Mesenchymal stem cell (in vitro differentiated cells and primary cell): Measurements from ENCODE around the gene RPL19.

Experiments
- DNase-seq: peaks from one replicate; pipeline ENCODE4 v3.0.0-alpha.2; 2013
- H2AFZ ChIP-seq: one replicate; pipeline ENCODE4 v1.6.1; 2013; ENCODE audit warnings: low read depth, mild to moderate bottlenecking, control low read depth, inconsistent platforms, low read length, moderate library complexity
- H2AK5ac ChIP-seq: 2 replicates; pipeline ENCODE4 v1.6.1; 2013; ENCODE audit warnings: low read length, moderate library complexity, mild to moderate bottlenecking, inconsistent platforms; ENCODE audit not compliant: severe bottlenecking
- H2BK120ac ChIP-seq: one replicate; pipeline ENCODE4 v1.6.1; 2013; ENCODE audit warnings: low read depth, mild to moderate bottlenecking, inconsistent platforms, low read length, moderate library complexity
- H2BK12ac ChIP-seq, 2 experiments: one replicate each; pipeline ENCODE4 v1.6.1; 2013; ENCODE audit warnings: inconsistent platforms in 2 of 2, low read length in 2 of 2, mild to moderate bottlenecking in 2 of 2, moderate library complexity in 2 of 2, control low read depth in 1 of 2
- H2BK15ac ChIP-seq: one replicate; pipeline ENCODE4 v1.6.1; 2013; ENCODE audit warnings: mild to moderate bottlenecking, low read depth, inconsistent platforms; ENCODE audit not compliant: poor library complexity, severe bottlenecking
- H2BK5ac ChIP-seq: 2 replicates; pipeline ENCODE4 v1.6.1; 2013; ENCODE audit warnings: low read depth, mild to moderate bottlenecking, low read length, control low read depth, inconsistent platforms; ENCODE audit not compliant: poor library complexity, severe bottlenecking
- H3K14ac ChIP-seq, 2 experiments: one replicate each; pipeline ENCODE4 v1.6.1; 2013; ENCODE audit warnings: inconsistent platforms in 2 of 2, low read length in 2 of 2, control low read depth in 1 of 2, mild to moderate bottlenecking in 1 of 2, moderate library complexity in 1 of 2
- H3K18ac ChIP-seq, 2 experiments: one replicate each; pipeline ENCODE4 v1.6.1; 2013; ENCODE audit warnings: inconsistent platforms in 2 of 2, low read length in 2 of 2, control low read depth in 1 of 2, low read depth in 1 of 2, mild to moderate bottlenecking in 1 of 2
- H3K23ac ChIP-seq, 2 experiments: one replicate each; pipeline ENCODE4 v1.6.1; 2013; ENCODE audit warnings: inconsistent platforms in 2 of 2, low read length in 2 of 2, mild to moderate bottlenecking in 2 of 2, moderate library complexity in 2 of 2, control low read depth in 1 of 2
- H3K27ac ChIP-seq: 2 replicates; pipeline ENCODE4 v1.5.1; 2013; ENCODE audit warnings: mild to moderate bottlenecking, moderate library complexity, low read length, control low read depth, inconsistent platforms; ENCODE audit not compliant: poor library complexity, severe bottlenecking
- H3K27me3 ChIP-seq, 2 experiments: 2 replicates each; pipeline versions ENCODE4 v1.6.1 to v1.7.0; 2013; ENCODE audit warnings: low read length in 2 of 2, mild to moderate bottlenecking in 2 of 2, moderate library complexity in 2 of 2, control low read depth in 1 of 2, inconsistent platforms in 1 of 2; ENCODE audit not compliant: control insufficient read depth in 1 of 2, insufficient read depth in 1 of 2
- H3K36me3 ChIP-seq, 2 experiments: 2 replicates each; pipeline versions ENCODE4 v1.6.1 to v1.7.0; 2013; ENCODE audit warnings: low read length in 2 of 2, control low read depth in 1 of 2, inconsistent platforms in 1 of 2, low read depth in 1 of 2, mild to moderate bottlenecking in 1 of 2; ENCODE audit not compliant: insufficient read depth in 2 of 2, control insufficient read depth in 1 of 2
- H3K4ac ChIP-seq, 2 experiments: one replicate each; pipeline ENCODE4 v1.6.1; 2013; ENCODE audit warnings: inconsistent platforms in 2 of 2, low read length in 2 of 2, mild to moderate bottlenecking in 2 of 2, moderate library complexity in 2 of 2, control low read depth in 1 of 2, low read depth in 1 of 2
- H3K4me1 ChIP-seq: 2 replicates; pipeline ENCODE4 v1.6.1; 2013; ENCODE audit warnings: low read depth, low read length, control low read depth; ENCODE audit not compliant: control insufficient read depth, insufficient read depth
- H3K4me2 ChIP-seq: 2 replicates; pipeline ENCODE4 v1.6.1; 2013; ENCODE audit warnings: low read length, mild to moderate bottlenecking, inconsistent platforms; ENCODE audit not compliant: poor library complexity, severe bottlenecking
- H3K4me3 ChIP-seq, 2 experiments: 2 replicates each; pipeline versions ENCODE4 v1.5.1 to v1.7.0; 2013; ENCODE audit warnings: low read length in 2 of 2, mild to moderate bottlenecking in 2 of 2, control low read depth in 1 of 2, low read depth in 1 of 2; ENCODE audit not compliant: insufficient read depth in 1 of 2
- H3K79me1 ChIP-seq: replicated peaks from 2 replicates; pipeline ENCODE4 v1.6.1; 2013; ENCODE audit warnings: mild to moderate bottlenecking, control low read depth, low read length, inconsistent platforms; ENCODE audit not compliant: poor library complexity, severe bottlenecking
- H3K9ac ChIP-seq: 2 replicates; pipeline ENCODE4 v1.7.0; 2013; ENCODE audit warnings: mild to moderate bottlenecking, low read length, moderate library complexity
- H3K9me3 ChIP-seq: 2 replicates; pipeline ENCODE4 v1.7.0; 2013; ENCODE audit warnings: mild to moderate bottlenecking, low read length; ENCODE audit not compliant: control insufficient read depth
- H4K8ac ChIP-seq: one replicate; pipeline ENCODE4 v1.6.1; 2013; ENCODE audit warnings: inconsistent platforms, mild to moderate bottlenecking, low read length, moderate library complexity
- H4K91ac ChIP-seq: one replicate; pipeline ENCODE4 v1.6.1; 2013; ENCODE audit warnings: mild to moderate bottlenecking, low read length, inconsistent platforms
- WGBS: methylation state at CpG from one replicate; pipeline ENCODE4 v1.1.7; 2013; ENCODE audit warnings: mixed read lengths; 5-methylcytosine and 5-hydroxymethylcytosine counted together

Gene RPL19

DNA sequence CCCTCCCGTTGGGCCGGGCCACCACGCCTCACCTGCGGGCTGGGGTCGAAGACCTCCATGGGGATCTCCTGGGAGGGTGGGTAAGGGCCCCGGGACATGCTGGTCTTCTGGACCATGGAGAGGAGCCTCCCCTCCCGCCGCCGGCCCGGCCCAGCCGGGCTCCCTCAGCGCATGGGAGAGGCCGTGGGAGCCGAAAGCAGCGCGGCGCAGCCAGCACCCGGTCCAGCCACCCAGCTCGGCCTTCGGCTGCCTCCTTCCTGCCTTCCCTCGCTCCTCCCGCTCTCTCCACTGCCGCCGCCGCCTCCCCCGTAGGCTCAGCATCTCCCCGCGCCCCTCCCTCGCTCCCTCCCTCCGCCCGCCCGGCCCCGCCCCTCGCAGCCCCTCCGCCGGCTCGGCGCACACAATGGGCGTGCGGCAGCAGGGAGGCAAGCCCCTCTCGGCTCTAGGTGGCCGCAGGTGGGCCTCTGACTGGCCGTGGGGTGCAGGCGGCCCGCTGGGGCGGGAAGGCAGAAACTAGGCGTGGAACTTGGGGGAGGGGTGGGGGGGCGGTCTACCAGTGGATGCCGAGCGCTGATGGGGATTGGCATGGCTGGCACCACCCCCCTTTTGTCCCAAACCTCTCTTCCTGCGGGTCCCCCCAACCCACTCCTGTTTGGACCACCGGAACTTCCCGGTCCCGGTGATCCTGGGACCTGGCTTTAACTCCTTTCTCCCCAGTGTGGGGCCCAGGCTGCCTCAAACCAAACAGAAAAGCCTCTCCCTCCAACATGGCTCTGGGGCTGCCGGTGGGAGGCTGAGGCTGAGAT is 2.5 kb upstream of the RPL19 start, which contains the start of gene CACNB1:
Gene CACNB1, minus strand, starts transcription at position 290 of the 806 bp plus-strand sequence. Its CDS starts 174 bp downstream, at position 116.
- H2BK120ac ChIP-seq, result peak within 1 kb of the TSS; percentile 64
- H2AFZ ChIP-seq, result peak within 1 kb of the TSS; percentile 29
- peak within 1 kb of the TSS in 1 of 2 experiments; percentile 98 for H3K4ac ChIP-seq
- H3K27me3 ChIP-seq, result no peaks in the 10 kb centered on the region
- peak within 1 kb of the TSS; percentile 85 for H3K9ac ChIP-seq
- no peaks in the 10 kb centered on the region for H3K9me3 ChIP-seq
- H3K23ac ChIP-seq, result peak within 1 kb of the TSS in 1 of 2 experiments; percentile 37
- peak within 1 kb of the TSS in 1 of 2 experiments; percentile 45 for H3K14ac ChIP-seq
- peak within 1 kb of the TSS; percentile 91 for H3K4me2 ChIP-seq
- H3K36me3 ChIP-seq, result peaks cover 31 to 34% of the 10 kb centered on the region in 2 experiments
- H4K8ac ChIP-seq, result peak within 1 kb of the TSS; percentile 91
- H2BK15ac ChIP-seq, result peak within 1 kb of the TSS; percentile 23
- WGBS, result 0% methylated on average over 26 of the region's 55 CpGs
- H3K4me3 ChIP-seq, result peak within 1 kb of the TSS; percentile 72 to 84
- H3K4me1 ChIP-seq, result peaks cover 23% of the 10 kb centered on the region
- H3K18ac ChIP-seq, result peak within 1 kb of the TSS; percentile 65 to 89
- DNase-seq, result peak; percentile 82
- H2AK5ac ChIP-seq, result peak within 1 kb of the TSS; percentile 81
- H2BK12ac ChIP-seq, result peak within 1 kb of the TSS; percentile 69 to 81
- H4K91ac ChIP-seq, result peak within 1 kb of the TSS; percentile 59
- peak within 1 kb of the TSS; percentile 43 for H3K27ac ChIP-seq
- peaks cover 30% of the 10 kb centered on the region for H3K79me1 ChIP-seq
- no peak within 1 kb of the TSS for H2BK5ac ChIP-seq

DNA sequence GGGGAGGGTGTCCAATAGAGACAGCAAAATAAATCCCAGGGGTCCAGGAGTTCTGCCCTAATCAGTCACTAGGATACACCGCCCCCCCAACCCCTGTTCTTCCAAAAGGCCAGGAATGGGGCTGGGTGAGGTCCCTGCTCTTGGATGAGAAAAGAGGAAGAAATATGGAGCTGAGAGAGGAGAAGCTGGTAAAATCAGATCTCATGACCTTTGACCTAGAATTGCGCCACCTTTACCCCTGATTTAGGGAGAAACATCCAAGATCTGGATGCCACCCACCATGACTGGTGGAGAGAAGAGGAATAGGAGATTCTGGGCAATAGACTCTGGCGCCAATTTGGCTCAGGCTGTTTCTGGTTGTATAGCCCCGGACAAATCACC is 1.9 kb upstream of the RPL19 start:
- H3K36me3 ChIP-seq, result peaks cover 31 to 33% of the 10 kb centered on the region in 2 experiments
- H3K9me3 ChIP-seq, result no peaks in the 10 kb centered on the region
- peak overlapping the region in 1 of 2 experiments; percentile 79 for H3K4ac ChIP-seq
- peak overlapping the region; percentile 59 for H4K91ac ChIP-seq
- H3K18ac ChIP-seq, result peak overlapping the region; percentile 61 to 65
- peak overlapping the region; percentile 86 for H3K4me2 ChIP-seq
- H2BK12ac ChIP-seq, result peak overlapping the region in 1 of 2 experiments; percentile 69
- peak overlapping the region; percentile 33 for H3K9ac ChIP-seq
- H2BK5ac ChIP-seq, result no peak overlapping the region
- H2AK5ac ChIP-seq, result peak overlapping the region; percentile 81
- H3K23ac ChIP-seq, result no peak overlapping the region
- no peak overlapping the region for H2BK15ac ChIP-seq
- H3K4me3 ChIP-seq, result peak overlapping the region in 1 of 2 experiments; percentile 84
- H3K4me1 ChIP-seq, result peaks cover 23% of the 10 kb centered on the region
- H3K27me3 ChIP-seq, result no peaks in the 10 kb centered on the region
- peak overlapping the region; percentile 29 for H2AFZ ChIP-seq
- no peak overlapping the region for H3K14ac ChIP-seq
- H3K79me1 ChIP-seq, result peaks cover 29% of the 10 kb centered on the region
- peak overlapping the region; percentile 43 for H3K27ac ChIP-seq
- DNase-seq, result no peak
- no peak overlapping the region for H2BK120ac ChIP-seq
- H4K8ac ChIP-seq, result peak overlapping the region; percentile 91
- 100% methylated on average over 1 of the region's 4 CpGs for WGBS

DNA sequence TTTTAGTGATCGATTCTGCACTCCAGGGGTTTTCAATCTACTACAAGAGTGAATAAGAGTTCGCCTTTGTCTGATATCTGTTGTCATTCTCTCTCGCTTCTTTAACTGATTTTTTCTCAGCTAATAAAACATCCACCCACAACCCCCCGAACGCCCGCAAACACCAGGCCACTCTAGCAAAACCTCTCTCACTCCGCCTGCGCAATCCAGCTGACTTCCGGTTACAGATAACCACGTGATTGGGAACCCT is 338 bp upstream of the RPL19 start:
- peak overlapping the region; percentile 81 for H4K8ac ChIP-seq
- H2BK12ac ChIP-seq, result no peak overlapping the region
- peaks cover 21% of the 10 kb centered on the region for H3K4me1 ChIP-seq
- H3K27me3 ChIP-seq, result no peaks in the 10 kb centered on the region
- H2AFZ ChIP-seq, result no peak overlapping the region
- peaks cover 32 to 38% of the 10 kb centered on the region in 2 experiments for H3K36me3 ChIP-seq
- peak; percentile 96 for DNase-seq
- H2AK5ac ChIP-seq, result peak overlapping the region; percentile 82
- H2BK15ac ChIP-seq, result no peak overlapping the region
- 4% methylated on average over 8 of the region's 10 CpGs for WGBS
- H3K27ac ChIP-seq, result peak overlapping the region; percentile 74
- no peak overlapping the region for H3K23ac ChIP-seq
- no peak overlapping the region for H4K91ac ChIP-seq
- peak overlapping the region in 1 of 2 experiments; percentile 93 for H3K4me3 ChIP-seq
- H3K14ac ChIP-seq, result no peak overlapping the region
- H3K18ac ChIP-seq, result no peak overlapping the region
- peak overlapping the region in 1 of 2 experiments; percentile 87 for H3K4ac ChIP-seq
- H2BK120ac ChIP-seq, result no peak overlapping the region
- H2BK5ac ChIP-seq, result no peak overlapping the region
- H3K79me1 ChIP-seq, result peaks cover 17% of the 10 kb centered on the region
- no peaks in the 10 kb centered on the region for H3K9me3 ChIP-seq
- peak overlapping the region; percentile 61 for H3K4me2 ChIP-seq
- H3K9ac ChIP-seq, result peak overlapping the region; percentile 97

DNA sequence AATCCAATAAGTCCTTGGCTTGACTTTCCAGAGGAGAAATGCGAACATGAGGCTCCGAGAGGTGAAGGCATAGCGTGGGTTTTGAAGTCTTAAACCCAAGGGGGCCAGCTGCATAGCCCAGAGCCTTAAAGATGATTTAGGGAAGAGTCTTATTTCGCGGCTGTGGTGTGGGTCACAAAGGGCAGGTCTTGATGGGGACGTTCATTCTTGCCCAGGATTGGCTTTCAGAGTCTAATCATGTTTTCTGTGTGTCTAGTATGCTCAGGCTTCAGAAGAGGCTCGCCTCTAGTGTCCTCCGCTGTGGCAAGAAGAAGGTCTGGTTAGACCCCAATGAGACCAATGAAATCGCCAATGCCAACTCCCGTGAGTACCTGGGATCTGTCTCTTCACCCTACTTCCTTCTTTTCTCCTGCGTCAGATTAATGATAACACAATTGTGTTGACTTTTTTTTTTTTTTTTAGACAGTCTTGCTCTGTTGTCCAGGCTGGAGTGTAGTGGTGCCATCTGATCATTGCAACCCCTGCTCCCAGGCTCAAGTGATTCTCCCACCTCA is 951 bp downstream of the RPL19 start:
- Histone ChIP-seq H2AK5ac (no peak overlapping the region), H3K14ac (peak overlapping the region; percentile 29 to 58), H3K36me3 (peaks cover 38 to 44% of the 10 kb centered on the region in 2 experiments), H3K4me2 (peak overlapping the region; percentile 76), H3K27me3 (no peaks in the 10 kb centered on the region), H4K91ac (no peak overlapping the region), H2BK12ac (no peak overlapping the region), H3K18ac (no peak overlapping the region), H3K79me1 (peaks cover 5% of the 10 kb centered on the region), H2BK5ac (no peak overlapping the region), H3K4me3 (peak overlapping the region; percentile 44 to 93), H3K27ac (no peak overlapping the region), H4K8ac (no peak overlapping the region), H3K4ac (peak overlapping the region in 1 of 2 experiments; percentile 77), H3K23ac (peak overlapping the region in 1 of 2 experiments; percentile 53), H3K4me1 (peaks cover 10% of the 10 kb centered on the region), H2BK15ac (no peak overlapping the region), H2AFZ (no peak overlapping the region), H2BK120ac (no peak overlapping the region), H3K9ac (peak overlapping the region; percentile 97), H3K9me3 (no peaks in the 10 kb centered on the region)
- 42% methylated on average over 10 of the region's 11 CpGs for WGBS
- no peak for DNase-seq
